DMS 273 treated with DMSO at 0.1 percent for 48 hours (cell line): Measurements from ENCODE around the gene MAGI2.

Source experiments
- DNase-seq: peaks from one replicate; lab custom pipeline; 2025; lab: John Stamatoyannopoulos, UW

MAGI2 gene

DNA sequence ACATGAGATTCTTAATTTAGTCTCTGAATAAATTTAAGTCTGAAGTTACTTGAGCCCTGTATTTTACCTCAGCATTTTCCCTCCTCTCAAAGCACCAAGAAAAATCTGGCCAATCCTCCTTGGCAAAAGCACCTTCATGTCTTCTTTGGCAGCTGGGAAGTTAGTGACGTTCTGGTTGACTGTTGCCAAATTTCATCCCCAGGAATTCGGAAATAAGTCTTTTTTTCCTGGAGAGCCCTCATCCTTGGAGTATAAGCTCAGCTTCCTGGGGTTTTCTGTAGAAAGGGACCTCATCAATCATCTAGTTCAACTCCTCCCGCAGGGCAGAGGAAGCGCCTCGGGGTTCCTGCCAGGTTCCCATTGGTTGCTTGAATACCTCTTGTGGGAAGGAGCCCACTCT, 1277.3 kb downstream of the MAGI2 start:
- no peak for DNase-seq

DNA sequence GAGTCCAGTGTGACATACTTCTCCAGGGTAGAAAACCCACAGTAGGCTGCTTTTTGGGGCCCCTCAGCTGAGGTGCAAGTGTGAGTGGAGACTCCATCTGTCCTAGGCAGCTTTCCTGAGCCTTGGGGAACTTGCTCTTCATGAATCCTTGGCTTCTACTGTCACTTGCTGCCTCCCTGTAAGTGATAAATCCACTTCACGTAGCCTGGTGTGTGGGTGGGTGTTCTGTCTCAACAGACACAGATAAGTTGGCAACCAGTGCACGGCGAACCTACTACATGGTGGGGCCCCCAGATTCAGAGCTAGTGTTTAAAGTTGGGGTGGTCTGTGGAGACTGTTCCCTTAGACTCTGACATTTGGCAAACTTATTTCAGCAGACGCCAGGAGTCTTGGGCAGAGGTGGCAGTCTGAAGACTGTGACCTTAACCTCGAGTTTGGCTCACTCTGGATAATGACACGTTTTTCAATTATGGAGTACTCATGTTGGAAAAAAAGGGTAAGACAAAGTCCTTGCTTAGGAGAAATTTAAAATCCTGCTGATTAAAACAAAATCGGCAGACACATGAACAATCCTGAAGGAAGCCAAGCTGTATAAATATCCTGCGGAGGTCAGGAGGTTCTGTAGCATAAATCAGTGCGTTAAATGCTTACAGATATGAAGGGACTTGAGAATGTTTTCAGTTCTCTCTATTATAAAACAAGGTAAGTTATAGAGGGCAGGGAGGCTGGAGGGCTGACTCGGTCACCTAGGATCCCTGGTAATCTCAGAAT, 1278.0 kb downstream of the MAGI2 start:
- DNase-seq, result no peak

DNA sequence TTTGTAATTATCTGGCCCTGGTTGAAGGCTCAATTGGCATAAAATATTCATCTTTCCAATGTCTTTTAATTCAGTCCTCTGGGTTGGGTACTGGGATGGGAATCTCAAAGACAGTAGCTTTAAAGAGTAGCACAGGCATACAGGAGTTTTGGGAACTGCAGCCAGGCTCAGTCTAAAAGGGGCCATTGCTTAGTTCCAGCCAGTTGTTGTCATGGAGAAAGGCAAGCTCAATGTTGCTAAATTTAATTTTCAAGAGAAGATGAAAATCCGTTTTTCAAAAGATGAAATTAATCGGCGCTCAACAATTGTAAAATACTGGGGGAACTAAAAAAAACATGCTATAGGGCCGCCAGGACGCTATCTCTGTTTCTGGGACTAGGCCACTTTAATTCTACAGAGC, 1279.8 kb downstream of the MAGI2 start:
- DNase-seq, result no peak

DNA sequence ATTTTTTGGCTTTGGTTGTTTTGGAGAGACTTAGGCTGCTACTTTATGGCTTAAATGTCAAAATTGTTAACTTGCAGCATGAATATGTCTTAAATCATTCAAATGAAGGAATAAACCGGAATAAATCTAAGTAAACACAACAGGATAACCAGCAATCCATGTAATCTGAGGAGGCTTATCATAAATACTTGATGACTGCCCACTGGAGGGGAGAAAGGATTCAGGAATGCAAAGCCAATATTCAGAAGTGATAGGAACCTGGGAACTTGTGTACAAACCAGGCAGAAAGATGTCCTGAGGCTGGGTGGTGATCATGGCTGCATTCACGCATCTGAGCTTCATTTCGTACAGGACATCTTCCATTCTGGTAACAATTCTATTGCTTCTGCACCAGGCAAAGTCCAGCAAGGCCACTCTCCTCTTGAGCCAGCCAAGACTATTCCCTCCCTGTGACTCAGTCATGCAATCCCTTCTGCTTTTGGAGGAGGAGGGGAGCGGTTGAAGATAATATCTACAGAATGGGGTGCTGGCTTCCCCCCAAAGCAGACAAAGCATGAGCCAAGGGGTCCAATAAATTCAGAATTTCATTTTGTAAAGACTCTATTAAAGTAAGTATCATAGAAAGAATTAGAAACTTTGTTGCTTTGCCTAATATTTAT, 1280.4 kb downstream of the MAGI2 start:
- no peak for DNase-seq

DNA sequence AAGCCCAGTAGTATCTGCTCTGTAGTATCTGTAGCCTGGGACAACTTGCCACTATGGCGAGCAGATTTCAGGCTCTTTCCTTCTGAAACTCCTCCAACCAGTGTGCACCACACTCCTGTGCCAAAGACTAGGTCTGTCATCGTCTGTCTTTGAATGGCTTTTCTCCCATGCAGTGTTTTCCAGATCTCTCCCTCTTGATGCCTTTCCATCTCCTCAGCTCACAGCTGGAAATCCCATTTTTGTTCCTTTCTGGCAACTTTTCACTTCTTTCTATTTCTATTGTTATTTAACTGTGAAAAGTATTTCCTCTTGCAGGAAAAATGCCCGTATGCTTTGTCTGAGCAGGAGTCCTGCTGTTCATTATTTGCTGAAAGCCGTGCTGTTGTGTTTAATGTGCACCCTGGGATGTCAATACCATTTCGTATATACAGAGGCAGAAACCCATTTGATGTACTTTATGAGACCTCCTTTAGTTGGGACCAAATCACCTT, 1281.2 kb downstream of the MAGI2 start:
- no peak for DNase-seq

DNA sequence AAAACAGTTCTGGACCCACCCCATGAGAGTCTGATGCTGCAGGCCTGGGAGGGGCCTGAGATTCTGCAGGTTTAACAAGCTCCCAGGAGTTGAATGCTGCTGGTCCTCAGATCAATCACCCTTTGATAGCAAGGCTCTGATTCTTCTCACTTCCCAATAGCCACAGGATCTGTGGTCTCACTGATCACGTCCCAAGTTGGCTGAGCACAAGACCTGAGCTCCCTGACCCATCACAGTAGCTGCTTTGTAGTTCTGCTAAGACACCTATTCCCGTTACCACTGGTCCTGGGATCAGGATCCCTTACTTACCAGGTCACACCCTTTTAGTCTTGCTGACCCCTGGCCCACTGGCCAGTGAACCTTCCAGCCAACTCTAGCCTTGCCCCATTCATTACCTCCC, 1282.1 kb downstream of the MAGI2 start:
- DNase-seq, result no peak

DNA sequence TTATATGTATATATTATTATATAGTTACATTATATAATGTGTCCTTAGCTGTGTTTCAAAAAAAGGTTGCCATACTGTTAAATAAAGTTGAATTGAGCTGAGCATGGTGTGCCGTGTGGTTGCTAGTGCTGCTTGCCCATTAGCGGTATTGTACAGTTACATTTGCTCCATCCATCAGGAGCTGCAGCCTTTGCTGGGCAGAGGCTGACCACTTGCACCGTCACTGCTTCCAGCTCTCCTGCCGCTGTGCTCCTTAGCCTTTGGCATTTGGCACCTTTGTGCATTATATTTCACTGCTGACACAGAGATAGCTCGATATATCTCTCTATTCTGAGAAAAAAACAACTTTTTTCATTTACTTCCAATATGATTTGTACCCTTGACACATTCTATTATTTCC, 1282.7 kb downstream of the MAGI2 start:
- no peak for DNase-seq

DNA sequence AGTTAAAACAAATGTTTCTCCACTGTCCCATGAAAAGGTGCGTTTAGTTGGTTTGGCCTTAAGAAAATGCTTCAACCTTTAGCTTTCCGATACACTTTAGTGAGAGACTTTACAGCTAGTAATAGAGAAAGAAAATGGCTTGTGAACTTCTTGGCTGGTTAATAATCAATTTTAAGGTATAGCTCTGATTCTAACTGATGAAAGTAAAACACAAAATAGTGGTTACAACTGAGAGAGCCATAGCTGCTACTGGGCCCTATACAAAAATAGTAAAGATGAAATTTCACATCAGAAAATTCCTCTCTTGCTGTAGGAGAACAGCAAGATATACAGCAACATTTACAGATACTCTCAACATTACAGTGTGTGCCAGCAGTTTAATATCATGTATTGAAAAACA, 1283.5 kb downstream of the MAGI2 start:
- no peak for DNase-seq

DNA sequence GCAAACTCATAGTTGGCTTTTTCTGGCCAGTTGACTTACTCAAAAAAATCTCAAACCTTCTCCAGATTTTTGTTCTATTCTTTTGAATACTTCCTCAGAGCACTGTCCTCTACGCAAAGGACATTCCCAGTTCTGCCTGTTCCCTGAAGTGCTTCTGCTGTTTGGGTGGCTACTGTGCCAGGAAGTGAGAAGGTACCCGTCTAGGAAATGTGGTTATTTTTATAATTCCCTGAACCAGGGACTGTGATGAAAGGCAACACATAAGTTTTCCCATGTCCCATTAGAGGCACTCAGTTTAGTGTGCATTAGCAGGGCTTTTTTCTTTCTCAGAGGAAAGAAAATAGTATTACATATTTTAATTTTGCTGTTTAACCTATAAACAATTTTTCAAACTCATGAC, 1284.6 kb downstream of the MAGI2 start:
- DNase-seq, result no peak

DNA sequence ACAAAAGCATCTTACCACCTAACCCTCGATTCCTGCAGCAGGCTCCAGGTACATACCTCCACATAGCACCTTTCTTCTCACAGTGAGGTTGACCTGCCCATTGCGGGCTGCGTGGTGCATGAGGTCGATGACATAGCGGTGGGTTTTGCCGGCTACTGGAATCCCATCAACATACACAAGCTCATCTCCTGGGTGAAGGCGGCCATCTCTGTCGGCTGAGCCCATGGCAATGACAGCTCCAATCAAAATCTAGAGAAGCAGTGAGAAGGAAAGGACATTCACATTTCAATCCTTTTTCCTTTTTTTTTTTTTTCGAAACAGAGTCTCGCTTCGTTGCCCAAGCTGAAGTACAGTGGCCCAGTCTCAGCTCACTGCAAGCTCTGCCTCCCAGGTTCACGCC, 1285.6 kb downstream of the MAGI2 start:
- DNase-seq, result no peak

DNA sequence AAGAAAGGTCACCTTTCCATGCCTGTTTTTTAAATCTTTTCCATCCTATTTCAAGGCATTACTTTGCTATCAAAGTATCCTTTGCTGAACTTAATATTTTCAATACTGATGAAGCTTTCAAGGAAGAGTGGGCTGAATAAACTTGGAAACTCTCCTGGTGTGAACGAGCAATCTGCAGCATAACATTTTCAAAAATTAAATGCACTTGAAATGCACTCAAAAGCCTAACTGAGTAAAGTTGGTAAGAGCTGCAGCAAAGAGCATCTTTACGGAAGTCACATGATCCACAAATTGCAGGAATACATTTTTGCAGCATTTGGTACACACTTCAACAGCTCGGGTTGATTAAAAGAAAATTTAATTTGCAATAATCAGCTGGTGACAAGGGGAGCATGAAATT, 1287.6 kb downstream of the MAGI2 start:
- no peak for DNase-seq

DNA sequence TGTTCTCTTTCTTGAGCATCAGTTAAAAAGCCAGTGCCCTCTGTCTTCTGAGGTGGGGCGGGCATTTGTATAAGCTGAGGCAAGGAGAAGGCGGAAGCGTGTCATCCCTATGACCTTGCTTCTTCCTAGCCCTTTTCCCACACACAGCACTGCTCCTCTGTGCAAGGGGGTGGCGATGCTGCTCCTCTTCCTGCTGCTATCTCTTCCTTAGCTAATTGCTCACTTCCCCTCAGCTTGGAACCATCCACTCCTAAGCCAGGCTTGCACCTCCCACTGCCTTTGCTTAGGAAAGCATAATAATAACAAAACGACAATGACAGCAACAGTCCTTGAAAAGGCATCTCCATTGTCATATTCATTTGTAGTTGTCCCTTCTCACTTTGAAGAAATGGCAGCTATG, 1288.0 kb downstream of the MAGI2 start:
- DNase-seq, result no peak

DNA sequence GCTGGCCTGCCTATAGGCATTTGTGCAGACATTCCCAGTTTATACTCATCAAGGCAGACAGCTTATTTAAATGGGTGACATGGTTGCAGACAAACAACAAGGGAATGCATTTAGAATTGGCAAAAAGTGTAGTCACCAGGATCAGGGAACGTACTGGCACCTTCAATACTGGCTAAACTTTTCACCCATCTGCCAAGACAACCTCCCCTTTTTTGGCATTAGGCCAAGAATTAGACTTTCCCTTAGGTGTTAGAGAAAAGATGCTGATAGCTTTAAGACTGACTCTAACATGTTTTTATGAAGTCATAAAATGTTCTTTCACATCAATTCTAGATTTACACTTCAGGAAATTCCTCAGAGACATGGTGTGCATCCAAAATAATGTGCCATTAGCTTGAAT, 1289.0 kb downstream of the MAGI2 start:
- DNase-seq, result no peak

DNA sequence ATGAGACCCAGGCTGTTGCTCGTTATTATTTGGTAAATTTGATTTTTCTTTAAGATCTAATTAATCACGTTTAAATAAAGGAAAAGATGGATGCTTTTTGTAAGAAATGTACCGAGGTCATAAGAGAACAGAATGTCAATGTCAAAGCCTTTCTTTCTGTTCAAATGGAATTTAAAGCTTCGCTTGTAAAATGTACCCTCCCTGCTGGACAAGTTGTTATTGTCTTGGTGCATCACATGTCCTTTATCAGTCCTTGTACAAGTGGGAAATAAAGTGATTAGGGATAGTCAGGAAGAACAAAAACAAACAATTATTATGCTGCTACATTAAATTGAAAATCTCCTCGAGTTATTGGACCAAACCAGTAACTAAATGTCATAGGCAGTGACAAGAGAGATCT, 1291.7 kb downstream of the MAGI2 start:
- no peak for DNase-seq

DNA sequence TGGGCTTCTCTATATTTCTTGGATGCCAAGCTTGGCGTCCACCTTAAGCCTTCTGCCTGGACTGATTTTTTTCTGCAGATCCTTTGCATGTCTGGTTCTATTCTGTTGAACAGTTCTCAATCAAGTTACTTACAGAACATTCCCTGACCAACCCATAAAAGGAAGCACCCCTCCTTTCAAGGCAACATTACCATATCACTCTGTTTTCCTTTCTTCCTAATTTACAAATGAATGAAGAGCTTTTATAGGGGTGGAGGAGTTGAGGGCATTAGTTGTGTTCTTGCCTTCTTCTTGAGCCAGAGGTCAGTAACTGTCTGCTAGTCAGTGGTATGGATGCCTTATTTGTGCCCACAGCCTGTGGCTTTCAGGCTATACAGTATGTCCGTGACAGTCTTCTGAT, 1293.9 kb downstream of the MAGI2 start:
- no peak for DNase-seq

DNA sequence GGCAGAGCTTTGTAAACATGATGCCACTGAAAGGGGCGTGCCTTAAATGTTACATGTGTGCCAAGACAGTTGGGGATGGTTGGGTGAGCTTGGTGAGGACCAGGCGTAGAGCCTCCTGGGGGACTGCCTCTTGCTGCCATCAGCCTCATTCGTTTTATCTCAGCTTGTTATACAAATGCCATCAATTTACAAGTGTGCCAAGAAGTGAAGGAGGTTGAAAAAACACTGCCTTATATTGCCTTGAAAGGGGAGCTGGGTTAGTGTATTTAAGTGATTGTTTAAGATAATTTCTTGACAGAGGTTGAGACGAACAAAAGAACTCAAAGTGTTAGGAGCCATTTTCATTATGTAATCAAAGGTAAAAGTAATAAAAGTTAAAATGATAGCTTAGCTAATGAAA, 1300.2 kb downstream of the MAGI2 start:
- no peak for DNase-seq

DNA sequence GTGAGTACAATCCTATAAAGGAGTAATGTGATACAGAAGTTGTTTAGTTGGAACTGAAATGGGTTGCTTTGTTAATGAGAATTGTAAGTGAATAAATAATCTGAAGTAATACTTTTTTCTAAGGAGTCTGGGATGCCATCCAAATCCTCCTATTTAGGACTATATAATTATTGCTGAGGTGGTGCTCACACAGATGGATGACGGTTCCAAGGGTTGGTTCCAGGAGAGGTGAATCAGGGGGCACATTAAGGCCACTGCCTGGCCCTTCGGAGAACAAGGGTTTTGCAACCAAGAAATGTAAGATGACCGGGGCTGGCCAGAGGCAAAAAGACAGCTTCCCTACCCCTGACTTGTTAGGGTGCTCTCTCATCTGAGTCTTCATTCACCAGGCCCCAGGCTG, 1302.2 kb downstream of the MAGI2 start:
- DNase-seq, result peak; percentile 85

DNA sequence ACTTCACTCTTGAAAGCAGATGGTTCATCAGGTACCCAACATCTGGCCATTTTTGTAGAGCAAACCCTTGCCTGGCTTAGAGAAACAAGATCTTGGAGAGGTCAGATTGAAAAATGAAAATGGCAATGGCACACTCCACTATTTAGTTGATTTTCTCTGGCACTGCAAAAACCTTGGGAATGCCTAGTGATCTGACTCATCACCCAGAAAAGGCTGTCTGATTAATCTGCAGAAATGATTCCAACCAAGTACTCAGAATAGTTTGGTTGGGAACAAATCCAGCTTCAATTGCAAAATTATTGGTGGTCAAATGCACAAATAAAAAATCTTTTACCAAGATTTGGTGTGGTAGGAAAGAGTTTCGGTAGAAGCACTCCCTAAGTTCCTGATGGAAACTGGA, 1303.7 kb downstream of the MAGI2 start:
- peak; percentile 88 for DNase-seq

DNA sequence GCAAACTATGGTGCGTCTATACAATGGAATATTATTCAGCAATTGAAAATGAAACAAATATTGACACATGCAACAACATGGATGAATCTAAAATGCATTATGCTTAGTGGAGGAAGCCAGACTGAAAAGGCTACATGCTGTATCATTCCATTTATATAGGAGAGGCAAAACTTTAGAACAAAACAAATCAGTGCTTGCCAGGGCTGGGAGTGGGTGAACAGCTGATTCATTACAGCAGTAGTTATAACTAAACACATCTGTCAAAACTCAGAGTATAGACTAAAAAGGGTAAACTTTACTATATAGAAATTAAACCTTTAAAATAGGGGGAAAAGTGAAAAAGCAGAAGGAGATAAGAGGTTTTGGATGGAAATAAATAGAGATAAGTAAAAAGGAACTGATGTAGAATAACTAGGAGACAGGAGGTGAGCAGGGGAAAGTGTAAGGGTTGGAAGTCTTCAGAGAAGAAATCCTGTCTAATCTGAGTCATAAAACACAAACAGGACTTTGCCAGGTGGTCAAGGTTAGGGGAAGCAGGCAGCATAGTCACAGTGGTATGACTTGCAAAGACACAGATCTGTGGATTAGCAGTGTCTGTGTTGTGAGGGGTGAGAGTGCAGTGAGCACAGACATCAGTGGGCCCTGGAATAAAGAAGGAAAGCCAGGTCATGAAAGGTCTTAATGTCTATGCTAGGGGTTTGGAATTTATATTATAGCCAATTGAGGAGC, 1305.1 kb downstream of the MAGI2 start:
- DNase-seq, result peak; percentile 36

DNA sequence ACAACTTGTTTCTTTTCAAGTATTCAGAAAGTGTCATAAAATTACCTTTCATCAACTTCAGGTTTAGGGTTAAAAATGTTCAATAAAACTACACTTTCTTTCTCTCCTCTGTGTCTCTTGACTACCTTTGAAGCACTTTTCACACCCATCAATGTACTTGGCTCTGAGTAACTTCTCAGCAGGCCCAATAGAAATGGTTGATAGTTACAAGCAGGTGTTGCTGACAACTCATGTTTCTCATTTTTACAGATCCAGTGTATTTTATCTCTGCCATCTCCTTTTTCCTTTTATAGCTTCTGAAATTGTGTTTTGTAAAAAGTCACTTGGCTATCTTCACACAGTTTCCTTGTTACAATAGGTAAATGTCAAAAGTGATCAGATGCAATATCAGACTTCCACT, 1306.9 kb downstream of the MAGI2 start:
- DNase-seq, result peak; percentile 63

DNA sequence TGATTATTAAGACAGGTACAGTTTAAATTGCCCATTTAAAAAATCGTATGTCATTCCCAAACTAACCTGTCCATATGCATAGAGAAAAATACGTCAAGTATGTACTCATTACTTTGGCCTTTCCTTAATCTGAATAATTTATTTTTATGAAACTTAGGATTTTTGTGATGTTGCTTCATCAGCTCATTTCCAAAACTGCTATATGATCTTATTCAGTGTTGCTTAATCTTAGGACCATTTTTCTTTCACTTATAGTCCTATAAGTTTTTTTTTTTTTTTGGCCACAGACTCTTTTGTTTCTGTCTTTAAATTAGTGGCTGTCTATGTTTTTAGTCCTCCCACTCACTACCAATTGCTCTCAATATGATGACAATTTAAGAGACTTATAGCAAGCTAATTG, 1309.8 kb downstream of the MAGI2 start:
- DNase-seq, result no peak

DNA sequence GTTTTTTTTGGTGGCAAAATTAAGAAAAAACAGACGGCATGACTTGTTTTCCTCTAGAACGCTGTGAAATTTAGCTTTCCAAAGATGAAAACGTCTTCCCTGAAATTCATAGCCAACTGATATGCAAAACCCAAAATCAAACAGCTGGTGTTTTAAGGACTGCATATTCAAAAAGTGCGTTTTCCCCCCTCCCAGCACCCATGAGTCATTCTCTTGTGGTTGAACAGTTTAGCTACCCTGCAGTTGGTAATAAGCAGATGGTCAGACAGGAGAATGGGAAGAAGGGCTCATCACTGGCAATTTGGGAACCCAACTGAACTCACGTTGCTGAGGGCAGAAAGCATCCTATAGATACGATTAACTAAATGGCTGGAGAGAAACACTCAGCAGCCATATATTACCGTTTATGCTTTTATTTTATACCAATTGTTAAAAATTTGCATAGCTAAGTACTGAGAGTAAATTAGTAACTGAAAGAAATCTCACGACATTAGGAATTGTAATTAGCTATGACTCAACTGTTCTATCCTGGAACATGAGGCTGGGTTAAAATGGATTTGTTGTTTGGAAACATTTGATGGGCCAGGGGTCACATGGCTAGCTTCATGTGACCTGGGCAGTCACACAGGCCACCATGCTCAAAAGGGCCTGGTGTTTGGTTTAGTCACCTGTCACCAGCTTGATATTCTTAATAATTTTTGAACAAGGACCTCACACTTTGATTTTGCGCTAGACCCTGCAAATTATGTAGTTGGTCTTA, 1311.8 kb downstream of the MAGI2 start:
- DNase-seq, result peak; percentile 98
